ENCODE results near the gene DHX16. TPM values are rescaled to one million over a fixed set of nuclear protein-coding genes. Genes with fewer than 3 reads are reported as not detected.
"Not testable (repeated sequence)": the region's sequence is repeated elsewhere in the genome, so short reads cannot be mapped to it uniquely, and the experiment has no call there.

The DHX16 gene
- total RNA-seq, 2 experiments from 2014 or later, result 27.1 to 37.5 TPM

DNA sequence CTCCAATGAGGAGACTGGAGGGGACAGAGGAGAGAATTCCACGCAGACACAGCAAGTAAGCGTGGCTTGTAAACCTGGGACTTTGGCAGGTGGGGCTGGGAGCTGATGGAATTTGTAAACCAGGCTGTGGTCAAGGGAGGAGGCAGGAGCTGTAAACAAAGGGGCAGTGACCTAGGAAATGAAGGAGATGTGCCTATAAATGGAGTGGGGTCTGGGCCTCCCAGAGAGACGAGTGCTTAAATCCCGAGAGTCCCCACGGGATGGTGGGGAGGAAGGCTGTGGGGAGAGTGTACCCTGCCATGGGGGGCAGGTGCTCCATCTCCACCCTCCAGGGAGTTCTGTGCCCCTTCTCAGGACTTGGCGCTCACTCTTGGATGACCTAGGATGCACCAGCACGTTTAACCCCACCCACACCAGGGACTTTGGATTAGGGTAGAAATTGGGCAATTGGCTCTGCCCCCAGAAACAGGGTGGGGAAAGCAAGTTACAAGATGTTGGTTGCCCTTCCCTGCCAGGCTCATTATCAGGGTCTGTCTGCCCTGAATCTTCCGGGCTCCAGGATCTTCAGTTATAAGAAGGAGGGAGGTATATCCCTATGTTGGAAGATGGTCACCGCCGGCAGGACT is 4.0 kb upstream of the DHX16 start:
- POLR2A ChIA-PET, result no interaction called here

DNA sequence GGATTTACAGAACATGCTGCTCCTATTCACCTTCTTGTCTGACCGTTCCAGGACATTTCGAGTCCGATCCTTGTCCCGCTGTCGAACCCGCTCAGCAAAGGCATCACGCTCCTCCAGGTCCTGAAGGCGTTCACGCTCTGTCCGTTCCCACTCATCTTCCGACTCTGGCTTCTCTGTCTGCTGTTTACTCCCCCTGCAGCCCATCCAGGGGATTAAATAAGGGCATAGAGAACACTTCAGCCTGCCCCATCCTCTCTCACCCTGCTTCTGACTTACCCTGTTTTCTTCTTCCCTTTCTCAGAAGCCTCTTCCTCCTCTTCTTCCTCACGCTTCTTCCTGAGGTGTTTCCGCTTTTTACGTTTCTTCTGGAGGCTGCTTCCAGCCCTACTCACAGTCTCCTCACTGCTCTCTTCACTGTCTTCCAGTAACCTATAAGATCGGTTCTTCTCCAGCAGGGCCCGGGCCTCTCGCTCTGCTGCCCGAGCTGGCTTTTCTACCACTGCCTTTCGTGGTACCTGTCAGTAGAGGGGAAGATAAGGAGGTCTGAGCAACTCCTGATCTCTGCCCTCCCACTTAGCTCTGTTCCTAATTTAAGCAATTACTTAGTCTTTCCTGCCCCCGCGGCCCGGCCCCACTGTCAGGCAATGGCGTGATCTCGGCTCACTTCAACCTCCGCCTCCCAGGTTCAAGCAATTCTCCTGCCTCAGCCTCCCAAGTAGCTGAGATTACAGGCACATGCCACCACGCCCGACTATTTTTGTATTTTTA is 1.9 kb downstream of the DHX16 start:
- Histone ChIP-seq H3K79me2 (ENCODE audit: insufficient read depth, low read depth, low read length) (peaks cover 12% of the 10 kb centered on the region; the same call in 1 of the 2 replicates), H3K4me1 (ENCODE audit: insufficient read depth, low read length, poor library complexity, severe bottlenecking) (peaks cover 12% of the 10 kb centered on the region), H3K4me3 (ENCODE audit: low read depth, low read length, poor library complexity, severe bottlenecking) (no peak overlapping the region), H3K4me2 (ENCODE audit: low read length) (no peak overlapping the region; the same call in 1 of the 2 replicates), H3K36me3 (ENCODE audit: insufficient read depth, low read length) (peaks cover 28% of the 10 kb centered on the region), H4K20me1 (ENCODE audit: insufficient read depth, low read length) (no peaks in the 10 kb centered on the region), H3K9me3 (ENCODE audit: low read length) (no peaks in the 10 kb centered on the region), H3K9me2 (ENCODE audit: insufficient read depth, low read length) (no peaks in the 10 kb centered on the region), H3K27ac (ENCODE audit: low read depth, low read length, poor library complexity, severe bottlenecking) (no peak overlapping the region), H2AFZ (ENCODE audit: low read length) (no peak overlapping the region)
- no peak for TF ChIP-seq EZH2phosphoT487 (IDR thresholded peaks at IDR 0.05; ENCODE audit: borderline replicate concordance, low read depth, low read length)
- TF ChIP-seq, protein P1, sequence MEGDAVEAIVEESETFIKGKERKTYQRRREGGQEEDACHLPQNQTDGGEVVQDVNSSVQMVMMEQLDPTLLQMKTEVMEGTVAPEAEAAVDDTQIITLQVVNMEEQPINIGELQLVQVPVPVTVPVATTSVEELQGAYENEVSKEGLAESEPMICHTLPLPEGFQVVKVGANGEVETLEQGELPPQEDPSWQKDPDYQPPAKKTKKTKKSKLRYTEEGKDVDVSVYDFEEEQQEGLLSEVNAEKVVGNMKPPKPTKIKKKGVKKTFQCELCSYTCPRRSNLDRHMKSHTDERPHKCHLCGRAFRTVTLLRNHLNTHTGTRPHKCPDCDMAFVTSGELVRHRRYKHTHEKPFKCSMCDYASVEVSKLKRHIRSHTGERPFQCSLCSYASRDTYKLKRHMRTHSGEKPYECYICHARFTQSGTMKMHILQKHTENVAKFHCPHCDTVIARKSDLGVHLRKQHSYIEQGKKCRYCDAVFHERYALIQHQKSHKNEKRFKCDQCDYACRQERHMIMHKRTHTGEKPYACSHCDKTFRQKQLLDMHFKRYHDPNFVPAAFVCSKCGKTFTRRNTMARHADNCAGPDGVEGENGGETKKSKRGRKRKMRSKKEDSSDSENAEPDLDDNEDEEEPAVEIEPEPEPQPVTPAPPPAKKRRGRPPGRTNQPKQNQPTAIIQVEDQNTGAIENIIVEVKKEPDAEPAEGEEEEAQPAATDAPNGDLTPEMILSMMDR (conservative IDR thresholded peaks at IDR 0.05; ENCODE audit: low read length), result peak; percentile 34
- CTCF ChIA-PET (ENCODE audit: unreplicated experiment), result no interaction called here
- no TSS peak for BruUV-seq (replicated peaks)
- DNase-seq (ENCODE audit: low spot score), result no peak
- POLR2A ChIA-PET, result no interaction called here
- intact Hi-C loops (cut with micrococcal nuclease; ENCODE audit: unreplicated experiment), result loop anchor here (5.0 to 10.0 kb wide), 2 partner anchors 129 to 214 kb away; partner anchors contain the start of gene DDR1

More for the DNA sequence above, 4.0 kb upstream of the DHX16 start:
- TSS peak; percentile 84 for BruUV-seq (replicated peaks)
- CTCF ChIA-PET (ENCODE audit: unreplicated experiment), result interaction anchor here (0.6 kb wide), 1 partner anchor 333 kb away, joined by 3 read pairs; the partner anchor contains the start of gene MUC22
- no peak overlapping the region for H3K4me2 ChIP-seq (ENCODE audit: low read length)
- peaks cover 54% of the 10 kb centered on the region for H3K79me2 ChIP-seq (ENCODE audit: insufficient read depth, low read depth, low read length)
- intact Hi-C loops (cut with micrococcal nuclease; ENCODE audit: unreplicated experiment), result loop anchor here (10.0 kb wide), 1 partner anchor 208 kb away; the partner anchor contains the start of gene DDR1
- peaks cover 38% of the 10 kb centered on the region for H3K4me1 ChIP-seq (ENCODE audit: insufficient read depth, low read length, poor library complexity, severe bottlenecking)
- DNase-seq (ENCODE audit: low spot score), result no peak
- H3K27ac ChIP-seq (ENCODE audit: low read depth, low read length, poor library complexity, severe bottlenecking), result no peak overlapping the region
- H3K9me3 ChIP-seq (ENCODE audit: low read length), result no peaks in the 10 kb centered on the region
- no peaks in the 10 kb centered on the region for H3K9me2 ChIP-seq (ENCODE audit: insufficient read depth, low read length)
- no peak overlapping the region for H2AFZ ChIP-seq (ENCODE audit: low read length)
- peaks cover 61% of the 10 kb centered on the region for H3K36me3 ChIP-seq (ENCODE audit: insufficient read depth, low read length)
- no peak for TF ChIP-seq EZH2phosphoT487 (IDR thresholded peaks at IDR 0.05; ENCODE audit: borderline replicate concordance, low read depth, low read length)
- TF ChIP-seq, protein P1 (conservative IDR thresholded peaks at IDR 0.05; ENCODE audit: low read length), result no peak
- H4K20me1 ChIP-seq (ENCODE audit: insufficient read depth, low read length), result peaks cover 7% of the 10 kb centered on the region; the same call in 1 of the 2 replicates
- H3K4me3 ChIP-seq (ENCODE audit: low read depth, low read length, poor library complexity, severe bottlenecking), result no peak overlapping the region

DNA sequence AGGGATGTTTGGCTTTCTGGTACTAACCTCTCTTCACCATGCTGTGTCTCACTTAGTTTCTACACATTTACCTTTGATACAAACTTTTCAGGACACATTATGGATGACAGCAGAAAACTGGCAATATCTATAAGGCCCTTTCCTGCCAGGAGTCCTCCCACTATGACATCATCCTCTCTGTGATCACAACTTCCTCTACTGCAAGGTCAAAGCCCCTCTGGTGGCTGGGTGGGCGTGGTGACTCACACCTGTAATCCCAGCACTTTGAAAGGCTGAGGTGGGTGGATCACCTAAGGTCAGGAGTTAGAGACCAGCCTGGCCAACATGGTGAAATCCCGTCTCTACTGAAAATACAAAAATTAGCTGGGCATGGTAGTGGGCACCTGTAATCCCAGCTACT is 6.5 kb downstream of the DHX16 start:
- H3K4me2 ChIP-seq (ENCODE audit: low read length); H3K79me2 ChIP-seq (ENCODE audit: insufficient read depth, low read depth, low read length); CTCF ChIA-PET (ENCODE audit: unreplicated experiment); POLR2A ChIA-PET; H3K4me1 ChIP-seq (ENCODE audit: insufficient read depth, low read length, poor library complexity, severe bottlenecking); H3K9me3 ChIP-seq (ENCODE audit: low read length); intact Hi-C loops (cut with micrococcal nuclease; ENCODE audit: unreplicated experiment); H3K9me2 ChIP-seq (ENCODE audit: insufficient read depth, low read length); DNase-seq (ENCODE audit: low spot score); H3K27ac ChIP-seq (ENCODE audit: low read depth, low read length, poor library complexity, severe bottlenecking); H3K4me3 ChIP-seq (ENCODE audit: low read depth, low read length, poor library complexity, severe bottlenecking); H2AFZ ChIP-seq (ENCODE audit: low read length); BruUV-seq (replicated peaks); H4K20me1 ChIP-seq (ENCODE audit: insufficient read depth, low read length): not testable (repeated sequence)
- peaks cover 68% of the 10 kb centered on the region for H3K36me3 ChIP-seq (ENCODE audit: insufficient read depth, low read length)

Data from OCI-LY7 (cell line).